Mammary epithelial cell (primary cell): Measurements from ENCODE around the gene SRSF5.

Source experiments
- CTCF ChIP-seq, 2 donors: IDR thresholded peaks in 1 of 2; conservative IDR thresholded peaks in 1 of 2; 2 replicates each; pipeline ENCODE4 v1.5.1; 2011 to 2012; ENCODE audit warnings: inconsistent platforms in 2 of 2, low read length in 2 of 2, mild to moderate bottlenecking in 2 of 2, control low read depth in 1 of 2, low read depth in 1 of 2; ENCODE audit not compliant: insufficient read depth in 1 of 2; ENCODE audit errors: extremely low read depth in 1 of 2
- EZH2 ChIP-seq: IDR thresholded peaks from 2 replicates; pipeline ENCODE4 v1.6.1; 2012; ENCODE audit warnings: low read length, inconsistent platforms, borderline replicate concordance

GRCh38 chr14:69780952-69781351 lies 14.0 kb downstream of the SRSF5 start:
- TF ChIP-seq CTCF (conservative IDR thresholded peaks at IDR 0.05 in 1 of 2, IDR thresholded peaks at IDR 0.05 in 1 of 2; ENCODE audit: extremely low read depth in 1 of 2, insufficient read depth in 1 of 2, low read depth in 1 of 2, low read length in 2 of 2) (no peak), EZH2 (no peak)
